Kidney epithelial cell (primary cell): ENCODE data around the gene DGCR2. TPM values are rescaled to one million over a fixed set of nuclear protein-coding genes. Genes with fewer than 3 reads are reported as not detected.

Source experiments
- DNase-seq: peaks from one replicate; pipeline ENCODE4 v3.0.0-alpha.2; 2010; ENCODE audit warnings: low read depth
- H3K27me3 ChIP-seq: 2 replicates; pipeline ENCODE4 v1.6.0; 2011; ENCODE audit warnings: low read length; ENCODE audit not compliant: control insufficient read depth, insufficient read depth
- H3K36me3 ChIP-seq: 2 replicates; pipeline ENCODE4 v1.5.1; 2011; ENCODE audit warnings: low read length; ENCODE audit not compliant: control insufficient read depth, insufficient read depth
- H3K4me3 ChIP-seq: 2 replicates; pipeline ENCODE4 v1.5.1; 2011; ENCODE audit warnings: low read depth, mild to moderate bottlenecking, control low read depth, low read length
- CTCF ChIP-seq: IDR thresholded peaks from 2 replicates; pipeline ENCODE4 v1.5.1; 2011; ENCODE audit warnings: mild to moderate bottlenecking, moderate library complexity, low read length, control low read depth, inconsistent platforms; ENCODE audit not compliant: insufficient read depth, poor library complexity, severe bottlenecking
- total RNA-seq: library from RNA; depleted of rRNA; stranded (reverse); fragments of >200 nt; gene quantifications from 2 replicates; pipeline ENCODE4 v1.2.3, GENCODE V29; 2015

The DGCR2 gene
- total RNA-seq, 1 donor from 2014 or later: 71.2 TPM

DNA sequence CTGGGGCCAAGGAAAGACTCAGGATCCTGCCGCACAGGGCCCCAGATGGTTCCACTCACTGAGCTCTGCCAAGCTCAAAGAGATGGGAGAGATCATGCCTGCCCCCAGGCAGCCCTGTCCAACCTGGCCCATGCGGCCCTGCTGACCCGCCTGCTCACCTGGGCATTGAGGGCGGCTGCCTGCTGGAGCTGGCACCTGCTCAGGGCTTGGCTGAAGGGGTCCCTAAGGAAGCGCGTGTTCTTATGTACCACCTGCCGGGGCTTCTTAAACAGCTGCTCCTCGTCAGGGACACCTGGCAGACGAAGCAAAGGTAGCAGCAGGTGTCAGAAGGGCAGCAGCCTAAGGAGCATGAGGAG, 16.8 kb upstream of the DGCR2 start:
- DNase-seq: no peak
- no peak for TF ChIP-seq CTCF
- peaks cover 7% of the 10 kb centered on the region for H3K36me3 ChIP-seq
- no peaks in the 10 kb centered on the region for H3K27me3 ChIP-seq
- H3K4me3 ChIP-seq: no peak overlapping the region

- no peak for TF ChIP-seq CTCF
- H3K4me3 ChIP-seq: no peak overlapping the region
- H3K36me3 ChIP-seq: peaks cover 7% of the 10 kb centered on the region
- DNase-seq: no peak
- no peaks in the 10 kb centered on the region for H3K27me3 ChIP-seq
Observed at GRCh38 chr22:19138217-19139000, 16.2 kb upstream of the DGCR2 start.

- TF ChIP-seq CTCF: no peak
- Histone ChIP-seq H3K27me3 (no peaks in the 10 kb centered on the region), H3K4me3 (no peak overlapping the region), H3K36me3 (peaks cover 7% of the 10 kb centered on the region)
- DNase-seq: no peak
Observed at GRCh38 chr22:19137384-19138216, 15.4 kb upstream of the DGCR2 start.

- Histone ChIP-seq H3K27me3 (no peaks in the 10 kb centered on the region), H3K36me3 (peaks cover 5% of the 10 kb centered on the region)
- TF ChIP-seq CTCF: no peak
Observed at GRCh38 chr22:19136915-19137314, 14.7 kb upstream of the DGCR2 start.

GRCh38 chr22:19134874-19135273, 12.7 kb upstream of the DGCR2 start:
- no peaks in the 10 kb centered on the region for H3K27me3 ChIP-seq
- H3K4me3 ChIP-seq: no peak overlapping the region
- TF ChIP-seq CTCF: no peak
- H3K36me3 ChIP-seq: peaks cover 2% of the 10 kb centered on the region
- DNase-seq: no peak

More at GRCh38 chr22:19136915-19137314, 14.7 kb upstream of the DGCR2 start:
- no peak for DNase-seq
- H3K4me3 ChIP-seq: no peak overlapping the region
